Occipital lobe (tissue), 3 donors: Measurements from ENCODE around the gene EDA. TPM values are rescaled to one million over a fixed set of nuclear protein-coding genes. Genes with fewer than 3 reads are reported as not detected.

Experiments used
- DNase-seq: peaks from one replicate; lab custom pipeline; 2025; lab: John Stamatoyannopoulos, UW
- small RNA-seq: library from RNA; depleted of rRNA; stranded (forward); fragments of <200 nt; gene quantifications from one replicate; pipeline ENCODE3, GENCODE V24; 2014
- total RNA-seq: library from RNA; depleted of rRNA; stranded (reverse); fragments of >200 nt; gene quantifications from one replicate; pipeline ENCODE4 v1.2.3, GENCODE V29; 2014

EDA gene
- total RNA-seq, 1 donor from 2014 or later, result 5.5 TPM

DNA sequence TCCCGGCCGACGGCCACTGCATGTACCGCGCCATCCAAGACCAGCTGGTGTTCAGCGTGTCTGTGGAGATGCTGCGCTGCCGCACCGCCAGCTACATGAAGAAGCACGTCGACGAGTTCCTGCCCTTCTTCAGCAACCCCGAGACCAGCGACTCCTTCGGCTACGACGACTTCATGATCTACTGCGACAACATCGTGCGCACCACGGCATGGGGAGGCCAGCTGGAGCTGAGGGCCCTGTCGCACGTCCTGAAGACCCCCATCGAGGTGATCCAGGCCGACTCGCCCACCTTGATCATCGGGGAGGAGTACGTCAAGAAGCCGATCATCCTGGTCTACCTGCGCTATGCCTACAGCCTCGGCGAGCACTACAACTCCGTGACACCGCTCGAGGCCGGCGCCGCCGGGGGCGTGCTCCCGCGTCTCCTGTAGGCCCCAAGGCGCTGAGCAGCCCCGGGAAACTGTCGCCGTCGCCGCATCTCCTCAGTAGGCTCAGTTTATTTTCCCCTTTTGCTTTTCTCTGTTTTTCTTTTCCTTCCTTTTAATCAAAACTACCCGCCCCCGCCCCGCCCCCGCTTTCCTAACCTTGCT is 447.1 kb downstream of the EDA start:
- no peak for DNase-seq

DNA sequence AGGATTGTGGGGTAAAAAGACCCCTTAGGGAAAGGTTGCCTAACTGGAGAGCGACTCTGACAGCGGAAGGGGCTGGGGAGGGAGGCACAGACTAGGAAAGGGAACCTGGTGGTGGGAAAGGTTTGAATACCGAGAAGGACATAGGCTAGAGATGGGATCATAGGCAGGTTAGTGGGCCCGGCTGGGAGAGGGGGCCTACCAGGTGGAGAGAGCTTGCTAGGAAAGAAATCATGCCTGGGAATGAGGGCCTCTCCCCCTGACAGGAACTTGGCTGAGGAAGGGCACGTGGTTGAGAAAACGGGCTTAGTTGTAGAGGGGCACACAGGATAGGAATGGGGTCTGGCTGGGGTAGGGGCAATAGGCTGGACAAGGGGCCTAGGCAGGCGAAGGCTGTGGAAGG is 450.7 kb downstream of the EDA start:
- no peak for DNase-seq

DNA sequence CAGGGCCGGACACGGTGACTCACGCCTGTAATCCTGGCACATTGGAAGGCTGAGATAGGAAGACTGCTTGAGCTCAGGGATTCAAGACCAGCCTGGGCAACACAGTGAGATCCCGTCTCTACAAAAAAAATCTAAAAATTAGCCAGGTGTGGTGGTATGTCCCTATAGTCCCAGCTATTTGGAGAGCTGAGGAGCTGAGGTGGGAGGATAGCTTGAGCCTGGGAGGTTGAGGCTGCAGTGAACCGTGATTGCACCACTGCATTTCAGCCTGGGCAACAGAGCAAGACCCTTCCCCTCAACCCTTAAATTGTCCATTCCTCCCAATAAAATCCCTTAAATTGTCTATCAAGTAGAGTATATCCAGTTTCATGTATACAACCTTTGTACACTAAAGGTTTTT is 463.4 kb downstream of the EDA start:
- DNase-seq, result no peak

DNA sequence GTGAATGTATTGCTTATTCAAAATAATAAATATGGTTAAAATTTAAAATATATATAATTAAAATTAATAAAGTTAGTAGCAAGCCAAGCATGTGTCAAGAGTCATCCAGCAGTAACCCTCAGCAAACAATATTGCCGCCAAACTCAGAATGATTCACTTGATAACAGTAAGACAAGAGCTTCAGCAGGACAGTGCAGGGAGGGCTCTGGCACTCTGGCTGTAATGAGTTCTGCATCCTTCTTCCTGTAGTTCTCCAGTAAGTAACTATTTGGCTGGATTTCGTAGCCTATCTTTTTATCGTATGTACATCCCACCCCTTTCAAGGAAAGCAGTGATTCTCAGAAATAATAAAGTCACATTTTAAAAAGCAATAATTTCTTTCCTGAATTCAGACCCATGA is 464.0 kb downstream of the EDA start:
- DNase-seq, result no peak

DNA sequence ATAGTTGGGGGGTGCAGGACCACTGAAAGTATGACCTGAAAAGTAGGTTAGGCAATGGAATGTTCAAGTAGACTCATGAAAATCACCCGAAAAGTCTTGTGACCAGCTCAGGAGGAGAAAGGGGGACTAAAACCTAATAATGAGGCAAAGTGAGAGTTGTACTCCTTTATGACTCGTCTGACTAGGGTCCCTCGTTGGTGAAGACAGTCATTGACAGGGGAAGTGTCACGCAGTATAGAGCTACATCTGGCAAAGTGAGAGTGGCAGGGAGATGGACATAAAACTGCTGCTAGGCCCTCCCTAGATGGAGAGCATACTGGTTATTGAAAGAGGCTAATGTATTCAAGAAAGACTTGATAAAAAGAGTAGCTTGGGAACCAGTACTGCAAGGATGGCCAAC is 466.8 kb downstream of the EDA start:
- DNase-seq, result no peak

DNA sequence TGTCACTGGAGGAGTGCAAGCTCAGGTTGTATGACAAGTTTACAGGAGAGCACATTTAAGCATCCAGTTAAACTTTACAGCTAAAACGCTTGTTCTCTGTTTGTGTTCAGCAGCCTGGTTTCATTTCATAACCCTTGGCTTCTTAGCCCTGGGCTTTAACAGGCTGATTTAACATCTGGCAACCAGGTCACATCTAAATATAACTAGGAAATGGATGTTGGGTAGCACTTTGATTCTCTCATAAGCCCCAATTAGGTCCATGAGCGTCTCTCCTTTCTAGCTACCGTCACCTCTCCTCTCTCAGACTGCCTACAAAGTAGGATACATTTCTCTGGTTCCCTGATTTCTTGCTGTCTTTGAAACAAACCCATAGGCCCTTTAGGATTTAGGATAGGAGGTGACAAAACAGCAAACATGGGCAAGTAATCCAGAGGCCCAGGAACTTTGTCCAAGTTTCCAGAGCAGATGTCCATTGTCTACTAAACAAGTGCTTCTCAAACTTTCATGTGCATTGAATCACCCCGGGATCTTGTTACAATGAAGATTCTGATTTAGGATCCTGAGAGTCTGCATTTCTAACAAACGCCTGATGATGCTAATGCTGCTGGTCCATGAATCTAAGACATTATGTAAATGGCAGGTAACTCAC is 468.8 kb downstream of the EDA start:
- no peak for DNase-seq

DNA sequence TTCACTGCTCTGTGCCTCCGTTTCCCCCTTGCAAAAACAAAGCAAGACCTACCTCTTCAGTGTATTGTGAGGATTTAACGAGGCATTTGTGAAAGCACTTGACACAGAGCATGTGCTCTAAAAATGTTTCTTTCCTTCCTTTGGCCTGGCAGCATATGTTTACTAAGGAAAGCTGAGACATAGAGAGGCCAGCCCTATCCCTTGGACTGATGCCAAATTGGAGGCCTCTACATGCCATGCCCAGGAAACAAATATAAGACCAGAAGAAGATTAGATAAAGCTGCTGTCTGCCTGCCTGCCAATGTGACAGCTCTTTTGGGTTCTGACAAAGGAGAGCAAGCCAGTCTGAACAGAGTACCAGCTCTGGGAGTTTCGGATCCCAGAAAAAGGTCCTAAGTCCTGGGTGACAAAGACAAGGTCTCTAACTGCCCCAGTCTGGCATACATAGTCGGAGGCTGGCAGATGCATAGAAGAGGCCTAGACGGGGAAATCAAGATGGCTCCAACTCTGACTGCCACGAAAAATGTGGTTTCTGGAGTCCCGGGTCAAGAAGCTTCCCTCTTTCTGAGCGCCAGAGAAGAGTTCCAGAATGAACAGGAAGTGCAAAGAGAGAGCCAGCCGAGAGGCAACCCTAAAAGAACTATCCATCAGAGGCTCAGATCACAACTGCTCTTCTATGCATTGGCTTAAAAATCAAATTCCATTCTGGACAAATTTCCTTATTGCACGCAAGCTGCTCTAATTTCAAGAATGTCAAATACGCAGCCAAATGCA is 472.1 kb downstream of the EDA start:
- no peak for DNase-seq

DNA sequence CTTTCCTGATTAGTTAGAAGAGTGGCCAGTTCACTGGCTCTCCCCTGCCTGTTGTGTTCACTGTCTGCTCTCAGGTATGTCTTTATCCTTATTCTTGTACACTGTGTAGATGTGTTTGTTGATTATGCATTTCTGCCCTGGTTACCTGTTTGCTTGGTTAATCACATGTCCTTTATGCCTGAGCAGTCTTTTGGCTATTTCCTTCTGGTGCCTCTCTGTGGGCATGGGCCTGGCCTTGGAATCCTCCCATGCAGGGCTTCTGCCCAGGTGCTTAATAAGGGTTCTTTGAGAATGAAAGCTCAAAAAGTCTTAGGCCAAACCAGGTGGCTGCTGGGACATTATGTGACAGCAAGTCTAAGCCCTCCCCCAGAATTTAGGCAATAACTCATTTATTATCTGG is 472.8 kb downstream of the EDA start:
- no peak for DNase-seq

Small RNA genes within 50 kb of the gene (small RNA-seq; reads per million reads assigned to genes)
- gene MIR676, result 0.81 reads per million, percentile 68 among the genes with 10 or more reads in this experiment
- gene RF00012, result 0.12 reads per million

Other genes starting within 250 kb of the EDA start
- 1.9 TPM for gene NALF2, start 111.8 kb upstream of the EDA start, total RNA-seq